DOHH2 (cell line): Measurements from ENCODE around the gene MARCHF5.
"Not testable (repeated sequence)": the region's sequence is repeated elsewhere in the genome, so short reads cannot be mapped to it uniquely, and the experiment has no call there.

Source experiments
- H3F3A ChIP-seq: fragments of 200-600 bp; sonication (generic), shearing (Covaris generic); 2 replicates; pipeline ENCODE4 v1.6.0; 2016; ENCODE audit warnings: antibody characterized with exemption, mild to moderate bottlenecking; ENCODE audit not compliant: control insufficient read depth, insufficient read depth
- H3K27ac ChIP-seq: fragments of 200-600 bp; sonication (generic); 2 replicates; pipeline ENCODE4 v1.5.1; 2014; ENCODE audit warnings: low read depth, mild to moderate bottlenecking, low read length, moderate library complexity
- H3K27me3 ChIP-seq: fragments of 200-600 bp; sonication (generic); 2 replicates; pipeline ENCODE4 v1.6.1; 2014; ENCODE audit warnings: mild to moderate bottlenecking, low read length, mixed read lengths; ENCODE audit not compliant: control insufficient read depth
- H3K36me3 ChIP-seq: fragments of 200-600 bp; sonication (generic); 2 replicates; pipeline ENCODE4 v1.6.1; 2014; ENCODE audit warnings: mild to moderate bottlenecking, low read length, moderate library complexity, mixed read lengths; ENCODE audit not compliant: control insufficient read depth
- H3K4me1 ChIP-seq: fragments of 200-600 bp; sonication (generic); 2 replicates; pipeline ENCODE4 v1.6.1; 2014; ENCODE audit warnings: mild to moderate bottlenecking, low read length, mixed read lengths; ENCODE audit not compliant: control insufficient read depth
- H3K4me2 ChIP-seq: fragments of 200-600 bp; sonication (generic); 2 replicates; pipeline ENCODE4 v1.6.0; 2014; ENCODE audit warnings: mild to moderate bottlenecking, low read length, moderate library complexity
- H3K4me3 ChIP-seq: fragments of 200-600 bp; sonication (generic); 2 replicates; pipeline ENCODE4 v1.5.1; 2014; ENCODE audit warnings: mild to moderate bottlenecking, low read length, mixed read lengths
- H3K79me2 ChIP-seq: fragments of 200-600 bp; sonication (generic); 2 replicates; pipeline ENCODE4 v1.6.1; 2014; ENCODE audit warnings: mild to moderate bottlenecking, low read length, mixed read lengths; ENCODE audit not compliant: control insufficient read depth
- H3K9me2 ChIP-seq: fragments of 200-600 bp; sonication (generic); replicated peaks from 2 replicates; pipeline ENCODE4 v1.6.1; 2014; ENCODE audit warnings: mild to moderate bottlenecking, low read length, mixed read lengths; ENCODE audit not compliant: control insufficient read depth
- H3K9me3 ChIP-seq: fragments of 200-600 bp; sonication (generic); 2 replicates; pipeline ENCODE4 v1.6.1; 2014; ENCODE audit warnings: antibody characterized with exemption, low read length, mixed read lengths; ENCODE audit not compliant: control insufficient read depth, insufficient read depth
- H4K20me1 ChIP-seq: fragments of 200-600 bp; sonication (generic); 2 replicates; pipeline ENCODE4 v1.6.0; 2014; ENCODE audit warnings: low read depth, mild to moderate bottlenecking, antibody characterized with exemption, low read length, moderate library complexity; ENCODE audit not compliant: control insufficient read depth, insufficient read depth
- EZH2phosphoT487 ChIP-seq: fragments of 200-600 bp; sonication (generic); IDR thresholded peaks from 2 replicates; pipeline ENCODE4 v1.6.1; 2017; ENCODE audit warnings: borderline replicate concordance, mild to moderate bottlenecking, antibody characterized with exemption, low read length, moderate library complexity, mixed read lengths
- TF ChIP-seq, protein P1 (sequence below): fragments of 200-600 bp; sonication (generic); IDR thresholded peaks from one replicate; pipeline ENCODE4 v1.5.1; 2014; ENCODE audit warnings: antibody characterized with exemption, mild to moderate bottlenecking, low read depth, low read length; ENCODE audit not compliant: poor library complexity, severe bottlenecking

The MARCHF5 gene

DNA sequence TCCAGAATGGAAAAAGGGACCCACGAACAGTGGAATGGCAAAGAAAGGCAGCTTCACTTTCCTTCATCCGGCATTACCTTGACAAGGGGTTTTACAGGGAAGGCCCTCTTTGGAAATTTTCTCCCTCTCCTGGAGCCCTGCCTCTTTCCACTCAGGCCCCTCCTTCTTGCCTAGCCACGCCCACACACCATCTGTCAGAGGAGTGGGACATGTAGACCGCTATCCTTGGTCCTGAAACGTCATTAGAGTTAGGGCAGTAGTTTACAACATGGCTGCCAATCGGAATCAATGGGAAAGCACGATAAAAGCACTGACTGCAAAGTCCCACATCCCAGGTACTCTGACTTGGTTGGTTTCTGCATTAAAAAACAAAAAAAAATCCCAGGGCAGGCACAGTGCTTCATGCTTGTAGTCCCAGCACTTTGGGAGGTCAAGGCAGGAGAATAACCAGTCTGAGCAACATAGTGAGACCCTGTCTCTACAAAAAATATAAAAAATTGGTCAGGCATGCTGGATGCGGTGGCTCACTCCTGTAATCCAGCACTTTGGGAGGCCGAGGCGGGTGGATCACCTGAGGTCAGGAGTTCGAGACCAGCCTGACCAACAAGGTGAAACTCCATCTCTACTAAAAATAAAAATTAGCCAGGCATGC, 96.4 kb downstream of the MARCHF5 start:
- Histone ChIP-seq H3K27me3 (no peaks in the 10 kb centered on the region), H3K4me2 (no peak overlapping the region), H3K9me2 (no peaks in the 10 kb centered on the region), H3K27ac (no peak overlapping the region), H3K79me2 (no peaks in the 10 kb centered on the region), H3F3A (no peaks in the 10 kb centered on the region), H3K9me3 (no peaks in the 10 kb centered on the region), H3K4me1 (no peaks in the 10 kb centered on the region), H4K20me1 (no peaks in the 10 kb centered on the region), H3K4me3 (no peak overlapping the region), H3K36me3 (no peaks in the 10 kb centered on the region)
- TF ChIP-seq, protein P1, sequence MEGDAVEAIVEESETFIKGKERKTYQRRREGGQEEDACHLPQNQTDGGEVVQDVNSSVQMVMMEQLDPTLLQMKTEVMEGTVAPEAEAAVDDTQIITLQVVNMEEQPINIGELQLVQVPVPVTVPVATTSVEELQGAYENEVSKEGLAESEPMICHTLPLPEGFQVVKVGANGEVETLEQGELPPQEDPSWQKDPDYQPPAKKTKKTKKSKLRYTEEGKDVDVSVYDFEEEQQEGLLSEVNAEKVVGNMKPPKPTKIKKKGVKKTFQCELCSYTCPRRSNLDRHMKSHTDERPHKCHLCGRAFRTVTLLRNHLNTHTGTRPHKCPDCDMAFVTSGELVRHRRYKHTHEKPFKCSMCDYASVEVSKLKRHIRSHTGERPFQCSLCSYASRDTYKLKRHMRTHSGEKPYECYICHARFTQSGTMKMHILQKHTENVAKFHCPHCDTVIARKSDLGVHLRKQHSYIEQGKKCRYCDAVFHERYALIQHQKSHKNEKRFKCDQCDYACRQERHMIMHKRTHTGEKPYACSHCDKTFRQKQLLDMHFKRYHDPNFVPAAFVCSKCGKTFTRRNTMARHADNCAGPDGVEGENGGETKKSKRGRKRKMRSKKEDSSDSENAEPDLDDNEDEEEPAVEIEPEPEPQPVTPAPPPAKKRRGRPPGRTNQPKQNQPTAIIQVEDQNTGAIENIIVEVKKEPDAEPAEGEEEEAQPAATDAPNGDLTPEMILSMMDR, result no peak
- no peak for TF ChIP-seq EZH2phosphoT487

DNA sequence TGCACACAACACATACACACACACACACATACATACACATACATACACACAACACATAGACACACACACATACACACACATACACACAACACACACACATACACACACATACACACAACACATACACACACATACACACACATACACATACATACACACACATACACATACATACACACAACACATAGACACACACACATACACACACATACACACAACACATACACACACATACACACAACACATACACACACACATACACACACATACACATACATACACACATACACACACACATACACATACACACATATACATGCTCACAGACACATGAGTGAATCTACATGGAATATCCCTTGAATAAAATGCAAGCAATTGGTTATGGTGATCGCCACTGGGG, 102.2 kb downstream of the MARCHF5 start:
- H3K79me2 ChIP-seq, H3K36me3 ChIP-seq, H3K4me1 ChIP-seq, H3K9me2 ChIP-seq, H3K4me3 ChIP-seq, H3K27me3 ChIP-seq, H4K20me1 ChIP-seq, H3K4me2 ChIP-seq, H3K9me3 ChIP-seq, H3F3A ChIP-seq, H3K27ac ChIP-seq: not testable (repeated sequence)

DNA sequence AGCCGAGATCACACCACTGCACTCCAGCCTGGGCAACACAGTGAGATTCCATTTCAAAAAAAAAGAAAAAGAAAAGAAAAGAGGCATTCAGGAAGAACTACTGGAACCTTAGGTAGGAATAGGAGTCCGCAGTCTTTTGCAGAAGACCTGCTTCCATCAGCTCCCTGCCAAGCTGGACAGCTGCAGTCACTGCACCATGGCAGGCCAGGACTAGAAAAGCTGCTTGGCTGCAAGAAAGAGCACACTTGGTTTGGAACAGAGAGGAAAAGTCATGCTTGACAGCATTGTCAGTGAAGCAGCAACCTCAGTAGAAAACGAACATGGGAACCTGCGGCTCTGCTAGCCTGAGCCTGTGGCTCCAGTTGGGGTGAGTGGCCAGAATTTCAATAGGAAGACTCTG, 104.3 kb downstream of the MARCHF5 start:
- Histone ChIP-seq H3F3A (no peaks in the 10 kb centered on the region), H3K4me1 (no peaks in the 10 kb centered on the region), H3K79me2 (no peaks in the 10 kb centered on the region), H4K20me1 (no peaks in the 10 kb centered on the region), H3K4me3 (no peak overlapping the region), H3K27ac (no peak overlapping the region), H3K4me2 (no peak overlapping the region), H3K27me3 (no peaks in the 10 kb centered on the region), H3K9me2 (no peaks in the 10 kb centered on the region), H3K9me3 (no peaks in the 10 kb centered on the region), H3K36me3 (no peaks in the 10 kb centered on the region)
- TF ChIP-seq EZH2phosphoT487, result no peak
- TF ChIP-seq, protein P1, result no peak

DNA sequence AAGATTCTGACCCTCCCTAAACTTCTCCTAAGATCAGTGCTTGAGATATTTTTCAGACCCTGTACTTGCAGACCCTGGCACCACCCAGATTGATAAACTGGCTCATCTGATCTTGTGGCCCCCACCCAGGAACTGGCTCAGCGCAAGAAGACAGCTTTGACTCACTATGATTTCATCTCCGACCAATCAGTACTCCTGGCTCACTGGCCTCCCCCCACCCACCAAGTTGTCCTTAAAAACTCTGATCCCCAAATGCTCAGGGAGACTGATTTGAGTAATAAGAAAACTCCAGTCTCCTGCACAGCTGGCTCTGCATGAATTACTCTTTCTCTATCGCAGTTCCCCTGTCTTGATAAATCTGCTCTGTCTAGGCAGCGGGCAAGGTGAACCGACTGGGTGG, 111.3 kb downstream of the MARCHF5 start:
- H3K9me3 ChIP-seq, H3F3A ChIP-seq, H3K36me3 ChIP-seq, H3K27me3 ChIP-seq, H3K27ac ChIP-seq, H3K4me1 ChIP-seq, H3K79me2 ChIP-seq, H3K4me3 ChIP-seq, H3K9me2 ChIP-seq, H3K4me2 ChIP-seq, H4K20me1 ChIP-seq: not testable (repeated sequence)
